ENCODE data around the gene WASL.
A peak's percentile ranks its signal among the peaks of the same experiment; 100 is the strongest.

The WASL gene

DNA sequence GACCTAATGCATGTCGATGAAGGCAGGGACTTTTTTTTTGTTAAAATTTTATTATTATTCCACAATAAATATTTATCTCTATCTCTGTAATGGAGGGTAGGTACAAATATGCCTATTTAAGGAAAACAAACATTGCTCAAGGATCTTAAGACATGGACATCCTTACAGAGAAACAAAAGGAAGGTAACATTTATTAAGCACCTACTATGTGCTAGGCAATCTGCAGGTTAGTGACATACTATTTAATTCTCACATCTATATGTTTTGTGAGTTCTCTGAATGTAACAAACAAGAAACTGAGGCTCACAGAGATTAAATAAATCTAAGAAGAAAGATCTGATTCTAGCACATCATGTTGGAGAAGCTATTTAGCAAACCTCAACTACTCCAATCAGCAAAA lies 61.1 kb downstream of the WASL start:
- FAIRE-seq = no peak

DNA sequence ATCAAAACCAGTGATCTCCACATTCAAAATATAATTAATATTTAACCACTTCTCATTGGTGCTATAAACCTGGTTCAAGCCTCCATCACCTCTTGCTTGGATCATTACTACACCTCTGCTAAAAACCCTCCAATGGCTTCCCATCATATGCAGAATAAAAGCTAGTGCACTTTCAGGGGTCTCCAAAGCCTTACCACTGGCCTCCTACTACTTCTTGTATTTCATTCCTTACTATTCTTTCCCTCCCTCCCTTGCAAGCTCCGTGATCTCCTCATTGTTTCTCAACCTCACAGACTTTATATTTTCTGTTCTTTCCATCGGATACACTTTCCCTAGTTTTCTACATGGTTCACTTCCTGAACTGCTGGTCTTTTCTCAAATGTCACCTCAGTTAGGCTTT lies 61.6 kb downstream of the WASL start:
- FAIRE-seq = no peak

DNA sequence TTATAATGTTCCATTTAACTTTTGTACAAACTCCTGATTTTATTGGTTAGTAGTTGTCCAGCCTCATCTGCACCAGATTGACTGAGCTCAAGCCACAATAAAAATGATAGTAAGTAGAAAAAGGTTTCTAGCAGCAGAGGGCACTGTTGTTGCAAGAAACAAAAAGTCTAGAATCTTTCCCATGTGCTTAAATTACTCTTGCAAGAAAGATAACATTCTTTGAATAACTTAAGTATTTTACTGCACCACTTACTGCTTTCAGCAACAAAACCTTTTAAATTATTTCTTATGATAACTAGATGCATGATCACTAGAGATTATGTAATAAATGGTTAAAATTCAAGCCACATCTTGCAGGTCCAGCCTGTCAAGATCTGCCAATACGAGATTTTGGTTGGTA lies 66.1 kb downstream of the WASL start:
- peak; percentile 95 for FAIRE-seq

DNA sequence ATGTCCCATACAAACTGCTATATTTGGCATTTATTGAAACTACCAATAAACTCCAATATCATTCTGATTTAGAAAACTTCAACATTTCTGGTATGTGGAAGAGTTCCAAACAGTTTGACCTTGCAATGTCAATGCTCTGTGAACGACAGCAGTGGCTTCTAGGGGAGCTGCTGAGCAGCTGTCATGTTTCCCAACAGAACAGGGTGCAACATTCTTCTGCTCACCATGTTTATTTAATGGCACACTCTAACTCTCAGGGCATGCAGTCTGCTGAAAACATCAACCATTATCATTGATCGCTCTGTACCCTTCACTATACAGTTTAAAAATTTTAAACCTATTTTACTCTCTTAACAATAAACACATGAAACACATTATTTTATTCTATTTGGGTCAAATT lies 67.2 kb downstream of the WASL start:
- no peak for FAIRE-seq

DNA sequence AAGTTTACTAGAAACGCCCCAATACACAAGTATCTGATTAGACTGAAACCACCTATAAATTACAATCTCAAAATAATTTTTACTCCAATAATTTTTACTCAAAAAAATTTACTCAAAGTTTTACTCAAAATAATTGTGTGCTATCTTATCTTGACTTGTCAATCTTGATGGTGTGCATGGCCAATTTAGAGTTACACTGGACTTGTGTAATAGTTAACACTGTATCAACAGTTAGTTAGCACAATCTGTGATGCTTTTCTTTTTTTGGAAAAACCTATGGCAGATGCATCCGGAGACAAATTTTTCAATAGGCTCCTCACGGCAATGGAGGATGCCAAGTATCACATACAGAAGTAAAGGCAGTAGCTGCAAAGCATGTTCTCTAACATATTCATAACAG lies 68.2 kb downstream of the WASL start:
- FAIRE-seq = no peak

DNA sequence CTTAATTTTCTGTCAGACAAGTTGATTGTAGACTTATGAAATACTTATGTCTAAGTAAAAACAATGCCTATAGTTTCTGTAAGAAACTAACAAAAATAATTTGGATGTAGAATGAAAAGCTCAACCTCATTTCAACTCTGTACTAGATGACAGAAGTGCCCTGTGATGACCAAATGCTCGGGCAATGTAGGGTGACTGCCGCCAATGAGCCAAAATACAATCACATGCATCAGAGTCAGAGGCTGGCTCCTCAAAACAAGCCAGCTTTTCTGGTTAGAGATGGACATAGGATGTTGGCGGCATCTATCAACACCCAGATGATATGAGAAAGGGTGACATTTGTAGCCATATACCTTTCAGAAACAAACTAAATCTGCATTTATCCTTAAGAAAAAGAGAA lies 69.2 kb downstream of the WASL start:
- FAIRE-seq = no peak

DNA sequence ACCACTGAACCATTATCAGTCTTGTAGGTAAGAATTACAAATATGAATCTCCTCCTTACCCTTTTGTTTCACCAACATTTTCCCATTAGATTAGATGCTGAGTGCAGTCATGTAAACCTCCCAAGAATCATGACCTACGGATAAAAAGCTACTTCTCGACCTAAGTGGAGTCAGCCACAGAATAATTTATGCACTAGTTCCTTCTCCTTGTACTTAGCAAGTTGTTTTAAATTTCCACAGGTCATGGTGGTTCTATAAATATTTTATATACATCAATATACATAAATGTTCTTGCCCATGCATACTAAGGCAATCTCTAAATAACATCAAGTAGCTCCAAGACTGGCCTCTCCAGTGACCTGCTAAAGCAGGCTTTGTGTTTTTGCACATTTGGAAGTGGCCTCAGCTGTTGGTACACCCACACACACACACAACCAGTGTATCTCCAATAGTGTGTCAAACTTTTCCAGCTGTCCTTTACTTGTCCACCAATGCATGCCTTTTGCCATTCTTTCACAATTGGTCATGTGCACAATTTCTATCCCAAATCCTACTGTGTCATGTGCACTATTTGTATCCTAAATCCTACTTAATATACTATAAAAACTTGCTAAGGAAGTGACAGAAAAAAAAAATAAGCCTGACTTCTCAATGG lies 71.6 kb downstream of the WASL start:
- FAIRE-seq = no peak

- no peak for FAIRE-seq
Observed at GRCh38 chr7:123675181-123675473, 73.7 kb downstream of the WASL start.

DNA sequence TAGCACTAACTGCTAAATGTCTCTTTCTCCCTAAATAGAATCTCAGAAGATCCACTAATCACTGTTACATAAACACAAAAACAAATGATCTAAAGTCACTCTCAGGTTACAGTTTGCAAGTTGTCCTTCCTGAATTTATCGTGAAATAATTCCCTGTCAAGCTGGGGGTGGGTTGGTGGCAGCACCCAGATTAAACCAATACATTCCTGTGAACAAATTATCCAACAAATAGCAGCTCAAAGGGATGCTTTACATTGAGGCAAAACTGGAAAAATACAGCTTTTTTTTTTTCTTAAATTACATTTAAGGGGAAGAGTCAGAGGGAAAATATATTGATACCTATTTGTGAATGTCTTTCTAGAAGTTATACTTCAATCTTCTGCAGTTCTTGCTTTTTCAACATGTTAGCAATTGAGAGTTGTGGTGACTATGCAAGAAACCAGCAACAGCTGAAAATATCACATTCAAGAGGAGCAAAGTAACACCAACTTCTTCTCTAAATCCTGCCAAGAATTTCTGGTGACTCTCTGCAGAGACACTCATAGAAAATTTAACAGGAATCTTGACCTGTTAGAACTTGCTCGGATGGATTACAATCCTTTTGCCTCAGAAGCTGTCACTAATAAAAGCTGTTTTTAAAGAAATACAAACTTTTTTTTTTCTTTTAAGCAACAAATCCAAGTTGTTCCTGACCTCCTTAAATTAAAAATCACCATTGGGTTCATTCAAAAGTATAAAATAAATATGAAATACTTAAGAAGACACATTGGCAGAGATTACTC lies 74.2 kb downstream of the WASL start:
- no peak for FAIRE-seq

- no peak for FAIRE-seq
Observed at GRCh38 chr7:123673752-123674398, 74.9 kb downstream of the WASL start.

DNA sequence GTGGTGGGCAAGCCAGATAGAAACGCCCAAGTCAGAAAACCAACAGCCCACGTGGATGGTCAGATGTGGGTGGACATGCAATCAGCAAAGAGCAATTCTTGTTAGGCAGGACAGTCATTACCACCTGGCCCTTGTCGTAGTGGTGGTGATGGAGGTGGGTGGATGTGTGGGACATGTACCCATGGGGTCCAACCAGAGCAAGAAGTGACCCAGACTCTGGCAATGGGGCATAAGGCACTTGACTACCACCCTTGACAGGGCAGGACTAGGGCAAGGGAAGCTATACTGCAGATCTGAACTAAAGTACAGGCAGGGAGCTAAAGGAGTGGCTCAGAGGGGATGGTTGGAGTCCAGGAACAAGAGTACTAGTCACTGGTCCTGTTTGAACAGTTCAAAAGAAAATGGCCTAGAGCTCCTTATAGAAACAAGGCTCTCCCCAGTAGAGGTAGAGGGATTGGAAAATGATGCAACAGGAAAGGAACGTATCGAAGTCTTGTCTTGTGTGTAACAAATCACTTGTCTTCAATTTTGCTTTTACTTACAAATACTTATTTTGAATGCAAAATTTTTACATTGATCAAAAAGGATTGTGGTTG lies 75.6 kb downstream of the WASL start:
- no peak for FAIRE-seq

GRCh38 chr7:123669485-123669884 lies 79.3 kb downstream of the WASL start:
- no peak for FAIRE-seq

DNA sequence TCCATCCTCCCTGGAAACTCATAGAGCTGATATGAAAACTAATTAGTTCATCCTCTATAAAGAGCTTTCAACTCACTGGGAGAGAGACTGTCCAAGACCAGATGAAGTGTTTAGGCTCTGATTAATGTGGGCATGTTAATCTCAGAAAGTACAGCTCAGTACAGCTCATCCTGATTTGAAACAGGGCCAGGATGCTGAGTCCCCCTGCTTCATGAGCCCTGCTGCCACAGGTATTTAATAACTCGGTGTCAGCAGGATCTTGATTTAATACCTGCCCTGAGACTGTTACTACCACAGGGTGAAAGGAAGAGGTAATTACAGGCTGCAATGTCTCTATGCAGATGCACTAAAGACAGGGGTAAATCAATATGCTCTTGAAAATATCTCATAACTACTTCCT lies 82.3 kb downstream of the WASL start:
- no peak for FAIRE-seq

- no peak for FAIRE-seq
Observed at GRCh38 chr7:123665896-123666295, 82.9 kb downstream of the WASL start.

- no peak for FAIRE-seq
Observed at GRCh38 chr7:123665157-123665556, 83.6 kb downstream of the WASL start.

DNA sequence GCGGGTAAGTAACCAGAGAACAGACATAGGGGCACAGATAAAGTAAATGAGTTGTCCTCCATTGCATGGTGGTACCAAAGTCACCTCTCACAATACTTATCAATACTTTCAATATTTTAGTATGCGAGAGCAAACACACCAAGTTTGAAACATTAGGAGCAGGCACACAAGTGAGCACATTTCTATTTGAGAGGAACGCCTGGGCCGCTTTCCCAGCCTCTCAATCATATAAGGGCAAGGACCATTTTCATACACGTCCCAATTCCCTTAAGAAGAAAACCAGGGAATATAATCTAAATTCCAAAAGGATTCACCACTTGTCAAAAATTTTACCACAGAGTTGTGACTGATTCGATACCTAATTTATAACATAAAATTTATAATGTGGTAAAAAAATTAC lies 85.6 kb downstream of the WASL start:
- no peak for FAIRE-seq

DNA sequence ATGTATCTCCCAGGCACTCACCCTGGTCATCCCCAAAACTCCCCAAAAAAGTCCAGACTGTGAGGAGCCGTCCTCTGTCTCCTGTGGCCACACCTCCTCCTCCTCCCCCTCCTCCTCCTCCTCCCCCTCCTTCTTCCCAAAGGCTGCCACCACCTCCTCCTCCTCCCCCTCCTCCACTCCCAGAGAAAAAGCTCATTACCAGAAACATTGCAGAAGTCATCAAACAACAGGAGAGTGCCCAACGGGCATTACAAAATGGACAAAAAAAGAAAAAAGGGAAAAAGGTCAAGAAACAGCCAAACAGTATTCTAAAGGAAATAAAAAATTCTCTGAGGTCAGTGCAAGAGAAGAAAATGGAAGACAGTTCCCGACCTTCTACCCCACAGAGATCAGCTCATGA lies 86.0 kb downstream of the WASL start:
- FAIRE-seq = no peak

GRCh38 chr7:123662293-123662692 lies 86.5 kb downstream of the WASL start:
- FAIRE-seq = no peak

- FAIRE-seq = no peak
Observed at GRCh38 chr7:123661765-123662164, 87.0 kb downstream of the WASL start.

GRCh38 chr7:123660514-123661354 lies 88.1 kb downstream of the WASL start:
- FAIRE-seq = no peak

DNA sequence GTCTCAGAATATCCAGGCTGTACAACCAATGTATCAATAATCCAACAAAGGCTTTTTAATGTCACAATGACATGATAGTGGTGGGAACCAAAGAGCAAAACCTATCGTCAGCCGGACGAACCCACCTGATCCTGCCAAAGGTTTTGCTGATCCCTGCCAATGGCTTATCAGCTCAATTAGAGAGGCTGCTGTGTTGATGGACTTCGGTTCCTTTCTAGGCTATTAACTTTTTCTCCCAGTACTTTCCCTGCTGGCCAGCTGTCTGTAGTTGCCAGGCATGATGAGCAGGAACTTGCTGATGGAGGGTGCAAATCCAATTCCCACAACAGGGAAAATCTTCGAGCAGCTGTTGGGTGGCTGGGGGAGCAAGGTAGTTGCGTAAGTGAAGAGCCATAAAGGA lies 90.8 kb downstream of the WASL start:
- FAIRE-seq = no peak

- no peak for FAIRE-seq
Observed at GRCh38 chr7:123657304-123657685, 91.5 kb downstream of the WASL start.
